ENCODE results near the gene CDCP2.

DNA sequence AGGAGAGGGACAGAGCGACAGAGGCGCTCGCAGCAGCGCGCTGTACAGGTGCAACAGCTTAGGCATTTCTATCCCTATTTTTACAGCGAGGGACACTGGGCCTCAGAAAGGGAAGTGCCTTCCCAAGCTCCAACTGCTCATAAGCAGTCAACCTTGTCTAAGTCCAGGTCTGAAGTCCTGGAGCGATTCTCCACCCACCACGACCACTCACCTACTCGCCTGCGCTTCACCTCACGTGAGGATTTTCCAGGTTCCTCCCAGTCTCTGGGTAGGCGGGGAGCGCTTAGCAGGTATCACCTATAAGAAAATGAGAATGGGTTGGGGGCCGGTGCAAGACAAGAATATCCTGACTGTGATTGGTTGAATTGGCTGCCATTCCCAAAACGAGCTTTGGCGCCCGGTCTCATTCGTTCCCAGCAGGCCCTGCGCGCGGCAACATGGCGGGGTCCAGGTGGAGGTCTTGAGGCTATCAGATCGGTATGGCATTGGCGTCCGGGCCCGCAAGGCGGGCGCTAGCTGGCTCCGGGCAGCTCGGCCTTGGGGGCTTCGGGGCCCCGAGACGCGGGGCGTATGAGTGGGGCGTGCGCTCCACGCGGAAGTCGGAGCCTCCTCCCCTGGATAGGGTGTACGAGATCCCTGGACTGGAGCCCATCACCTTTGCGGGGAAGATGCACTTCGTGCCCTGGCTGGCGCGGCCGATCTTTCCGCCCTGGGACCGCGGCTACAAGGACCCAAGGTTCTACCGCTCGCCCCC is 47.1 kb upstream of the CDCP2 start, which contains the start of the genes CYB5RL and MRPL37:
- TF ChIP-seq, protein P1, sequence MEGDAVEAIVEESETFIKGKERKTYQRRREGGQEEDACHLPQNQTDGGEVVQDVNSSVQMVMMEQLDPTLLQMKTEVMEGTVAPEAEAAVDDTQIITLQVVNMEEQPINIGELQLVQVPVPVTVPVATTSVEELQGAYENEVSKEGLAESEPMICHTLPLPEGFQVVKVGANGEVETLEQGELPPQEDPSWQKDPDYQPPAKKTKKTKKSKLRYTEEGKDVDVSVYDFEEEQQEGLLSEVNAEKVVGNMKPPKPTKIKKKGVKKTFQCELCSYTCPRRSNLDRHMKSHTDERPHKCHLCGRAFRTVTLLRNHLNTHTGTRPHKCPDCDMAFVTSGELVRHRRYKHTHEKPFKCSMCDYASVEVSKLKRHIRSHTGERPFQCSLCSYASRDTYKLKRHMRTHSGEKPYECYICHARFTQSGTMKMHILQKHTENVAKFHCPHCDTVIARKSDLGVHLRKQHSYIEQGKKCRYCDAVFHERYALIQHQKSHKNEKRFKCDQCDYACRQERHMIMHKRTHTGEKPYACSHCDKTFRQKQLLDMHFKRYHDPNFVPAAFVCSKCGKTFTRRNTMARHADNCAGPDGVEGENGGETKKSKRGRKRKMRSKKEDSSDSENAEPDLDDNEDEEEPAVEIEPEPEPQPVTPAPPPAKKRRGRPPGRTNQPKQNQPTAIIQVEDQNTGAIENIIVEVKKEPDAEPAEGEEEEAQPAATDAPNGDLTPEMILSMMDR (IDR thresholded peaks at IDR 0.05) = peak in 2 of 4 experiments; percentile 9 to 24
- peak; percentile 68 for TF ChIP-seq POLR2A (IDR thresholded peaks at IDR 0.05)

All from prostate gland (tissue), 2 donors.